Stimulated activated CD8-positive, alpha-beta memory T cell treated with anti-CD3 and anti-CD28 coated beads, Interleukin-12 subunit alpha, Interleukin-12 subunit beta, amount 100 ng/mL, for 24 hours (primary cell): ENCODE data around the gene FILIP1L.

Source experiments
- DNase-seq: peaks from one replicate; pipeline ENCODE4 v3.0.0-alpha.2; 2020; ENCODE audit errors: extremely low read depth

Gene FILIP1L

GRCh38 chr3:100125161-100125938 is 11.0 kb upstream of the FILIP1L start:
- DNase-seq = no peak

GRCh38 chr3:100124201-100124761 is 10.0 kb upstream of the FILIP1L start:
- DNase-seq = no peak

DNA sequence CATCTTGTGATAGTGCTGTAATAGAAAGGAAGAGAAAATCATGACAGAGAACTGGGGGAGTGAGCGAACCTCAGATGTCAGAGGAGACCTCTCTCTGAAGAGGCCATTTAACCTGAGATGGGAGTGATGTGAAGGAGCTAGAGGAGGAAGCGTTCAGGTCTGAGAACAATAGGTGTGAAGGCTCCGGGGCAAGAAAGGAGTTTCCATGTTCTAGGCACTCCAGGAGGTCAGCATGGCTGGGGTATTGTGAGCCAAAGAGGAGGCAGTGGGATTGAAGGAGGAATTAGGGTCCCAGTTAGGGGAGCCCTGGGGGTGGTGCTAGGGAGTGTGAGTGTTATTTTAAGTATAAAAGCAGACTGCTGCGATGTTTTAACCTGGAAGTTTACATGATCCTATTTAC is 8.8 kb upstream of the FILIP1L start:
- no peak for DNase-seq

DNA sequence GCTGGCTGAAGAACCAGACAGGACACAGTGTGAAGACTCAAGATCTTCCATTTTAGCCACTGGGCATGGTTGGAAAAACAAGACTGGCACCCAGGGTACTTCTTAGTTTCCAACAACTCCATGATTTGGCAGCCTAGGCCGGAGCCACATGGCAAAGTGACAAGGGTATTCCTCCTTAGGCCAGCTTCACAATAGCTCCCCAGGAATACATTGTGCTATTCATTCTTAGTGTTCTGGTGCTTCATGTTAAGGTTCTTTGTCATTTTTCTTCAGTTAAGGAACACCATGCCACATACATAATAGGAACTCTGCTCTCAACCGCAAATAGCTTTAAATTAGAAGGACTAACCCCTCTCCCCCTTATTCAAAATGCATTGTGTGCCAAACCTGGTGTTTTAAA is 8.0 kb upstream of the FILIP1L start:
- no peak for DNase-seq

GRCh38 chr3:100120693-100121092 is 6.4 kb upstream of the FILIP1L start:
- DNase-seq = no peak

DNA sequence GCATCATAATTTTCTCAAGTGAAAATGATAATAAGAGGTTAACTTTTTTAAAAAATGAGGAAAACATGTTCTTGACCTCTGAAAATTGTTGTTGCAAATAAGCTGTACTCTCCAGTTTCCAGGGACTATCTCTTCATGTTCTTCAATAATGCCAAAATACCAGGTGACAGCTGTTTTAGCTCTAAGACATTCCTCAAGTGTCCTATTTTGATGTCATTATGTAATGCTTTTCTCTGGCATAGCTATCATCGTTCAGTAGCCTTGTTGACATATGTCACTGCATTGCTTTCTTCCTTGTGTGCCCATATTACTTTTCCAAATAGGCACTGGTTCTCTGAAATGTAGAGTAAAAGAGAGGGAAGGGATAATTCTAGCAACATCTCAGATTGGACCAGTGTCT is 5.7 kb upstream of the FILIP1L start:
- DNase-seq = no peak

DNA sequence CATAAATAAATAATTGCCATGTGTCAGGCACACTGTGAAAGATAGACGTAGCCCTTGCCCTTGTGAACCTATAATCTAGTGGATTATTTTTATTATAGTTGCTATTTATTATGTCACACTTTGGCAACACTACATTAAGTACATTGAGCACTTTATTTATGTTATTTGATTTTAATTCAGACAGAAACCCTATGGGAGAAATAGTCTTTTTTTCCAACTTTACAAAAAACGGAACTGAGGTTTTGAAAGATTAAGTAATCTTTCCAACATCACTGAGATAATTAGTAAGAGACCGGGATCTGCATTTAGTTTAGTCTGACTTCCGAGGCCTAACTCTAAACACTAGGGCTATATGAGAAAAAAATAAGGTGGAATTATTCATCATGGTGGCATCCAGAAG is 2.8 kb upstream of the FILIP1L start:
- DNase-seq = no peak

GRCh38 chr3:100113723-100114412 is 433 bp downstream of the FILIP1L start:
- no peak for DNase-seq

DNA sequence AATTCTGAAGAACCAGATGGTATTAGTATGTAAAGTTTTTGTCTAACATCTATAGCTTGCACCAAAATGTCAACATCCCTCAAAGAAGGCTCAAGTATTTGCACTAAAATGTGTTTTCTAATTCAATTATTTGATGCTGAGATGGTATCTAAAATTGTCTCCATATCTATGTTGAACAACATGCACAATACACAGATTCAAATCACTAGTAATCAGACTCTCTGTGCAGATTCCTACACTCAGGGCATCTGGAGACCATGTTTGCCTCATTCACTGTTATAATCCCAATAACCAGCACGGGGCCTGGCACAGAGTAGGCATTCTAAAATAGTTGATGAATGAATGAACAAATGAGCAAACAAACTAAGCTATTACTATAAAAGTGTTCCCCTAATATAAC is 2.6 kb downstream of the FILIP1L start:
- no peak for DNase-seq

GRCh38 chr3:100110162-100110561 is 4.1 kb downstream of the FILIP1L start:
- DNase-seq = no peak

DNA sequence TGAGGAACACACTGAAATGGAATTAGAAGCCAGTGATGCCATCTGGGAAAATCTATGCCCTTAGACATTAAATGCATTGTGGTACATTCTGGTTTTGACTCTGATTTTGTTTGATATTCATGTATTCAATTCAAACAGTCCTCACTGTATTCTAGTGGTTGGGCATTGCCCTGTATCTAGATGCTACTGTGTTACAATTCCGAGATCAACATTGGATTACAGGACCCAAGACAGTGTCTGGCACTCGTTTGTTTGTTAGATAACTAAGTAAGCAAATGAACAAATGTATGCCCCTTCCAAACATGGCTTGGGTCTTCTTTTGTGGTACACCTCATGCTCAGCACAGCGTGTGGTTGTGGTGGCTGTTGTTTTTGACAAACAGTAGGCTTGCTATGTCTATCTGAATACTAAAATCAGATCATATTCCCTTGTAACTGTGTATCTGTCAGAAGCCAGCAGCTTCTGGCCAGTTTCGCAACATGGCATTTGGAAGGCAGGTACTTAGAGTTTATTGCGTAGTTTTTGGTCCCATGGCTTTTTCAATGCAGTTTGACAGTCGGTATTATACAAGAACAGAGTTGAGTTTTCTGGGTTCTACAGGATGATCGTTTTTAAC is 5.7 kb downstream of the FILIP1L start:
- no peak for DNase-seq

- no peak for DNase-seq
Observed at GRCh38 chr3:100107221-100107814, 7.0 kb downstream of the FILIP1L start.

DNA sequence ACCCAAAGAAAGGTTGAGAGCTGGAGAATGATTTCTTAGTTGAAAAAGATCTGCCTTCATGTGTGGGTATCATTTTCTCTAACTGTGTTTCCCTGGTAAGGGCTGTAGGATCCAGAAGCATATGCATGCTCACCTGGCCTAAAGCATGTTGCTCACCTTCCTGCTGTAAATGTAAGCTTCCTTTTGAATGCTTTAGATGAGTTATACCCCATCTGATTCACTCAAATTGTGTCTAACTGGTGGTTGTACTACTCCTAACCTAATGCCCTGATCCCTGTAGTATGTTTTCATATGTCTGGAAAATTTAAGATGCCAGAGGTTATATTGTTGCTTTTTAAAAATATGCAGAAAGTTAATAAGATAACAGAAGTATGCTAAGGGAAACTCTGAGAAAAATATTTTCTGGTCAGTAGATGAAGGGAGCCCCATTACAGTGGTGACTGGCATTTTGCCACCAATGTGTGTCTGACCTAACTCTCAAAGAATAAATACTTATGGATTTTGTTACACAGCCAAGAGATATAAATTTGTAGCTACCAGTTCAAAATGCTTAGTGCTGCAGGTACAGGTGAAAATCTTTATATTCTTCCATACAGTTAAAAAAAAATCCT is 7.7 kb downstream of the FILIP1L start:
- DNase-seq = no peak

- DNase-seq = no peak
Observed at GRCh38 chr3:100106094-100106493, 8.2 kb downstream of the FILIP1L start.

- DNase-seq = no peak
Observed at GRCh38 chr3:100105501-100105900, 8.8 kb downstream of the FILIP1L start.

DNA sequence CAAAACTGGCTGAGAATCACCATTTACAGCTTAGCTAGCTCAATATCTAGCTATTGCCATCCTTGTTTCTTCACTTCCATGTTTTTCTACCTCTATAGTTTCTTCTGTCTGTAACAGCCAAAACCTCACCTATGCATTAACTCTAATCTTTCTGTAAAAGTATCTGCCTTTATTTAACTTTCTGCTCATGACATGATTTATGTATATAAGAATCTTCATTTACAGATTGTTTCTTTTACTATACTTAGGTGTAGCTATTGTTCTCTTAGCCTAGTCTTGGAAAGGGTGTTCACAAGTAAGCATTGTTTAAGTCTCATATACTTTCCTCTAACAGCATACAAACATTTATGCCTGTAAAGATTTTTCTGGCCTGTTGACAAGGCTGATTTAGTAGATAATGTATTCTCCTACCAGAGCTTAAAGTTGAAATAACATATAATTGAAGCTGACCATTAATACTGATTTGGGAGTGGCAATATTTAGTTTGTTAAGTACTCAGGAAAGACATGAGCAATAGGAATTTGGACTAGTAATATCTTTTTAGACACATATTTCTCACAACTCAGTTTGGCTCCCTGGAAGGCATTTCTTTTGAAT is 9.4 kb downstream of the FILIP1L start:
- DNase-seq = no peak

DNA sequence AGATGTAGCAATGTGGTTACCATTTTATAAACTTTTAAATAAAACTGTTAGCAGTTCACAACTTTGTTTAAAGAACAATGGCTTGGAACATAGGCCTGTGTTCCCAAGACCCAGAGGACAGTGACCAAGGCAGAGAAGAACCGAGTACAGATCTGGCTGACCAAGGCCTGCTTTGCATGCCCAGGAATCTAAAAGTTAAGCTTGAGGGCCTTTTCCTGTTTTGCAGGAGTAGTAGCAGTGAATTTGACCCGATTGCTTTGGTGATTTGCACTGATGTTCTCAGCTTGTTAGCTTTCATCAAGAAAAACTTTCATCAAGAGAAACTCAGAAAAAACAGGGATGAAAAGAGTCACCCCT is 9.9 kb downstream of the FILIP1L start:
- no peak for DNase-seq

- DNase-seq = no peak
Observed at GRCh38 chr3:100103558-100104441, 10.5 kb downstream of the FILIP1L start.

DNA sequence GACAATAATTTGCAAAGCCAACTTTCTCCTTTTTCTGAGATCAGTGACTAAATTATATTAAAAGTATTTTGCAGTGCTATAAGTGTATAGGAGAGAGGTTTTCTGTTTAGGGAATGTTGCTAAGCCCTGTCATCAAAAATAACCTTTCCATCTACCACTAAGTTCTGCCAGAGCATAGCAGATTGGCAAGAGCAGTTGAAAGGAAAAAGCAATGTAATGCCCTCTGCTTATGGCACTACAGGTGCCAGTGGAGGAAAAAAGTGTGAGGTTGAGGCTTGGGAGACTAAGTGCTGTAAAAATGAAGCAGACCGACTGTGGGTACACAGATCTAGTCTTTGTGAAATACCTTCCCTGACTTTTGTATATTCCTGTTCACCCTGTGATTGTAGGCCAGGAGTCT is 11.5 kb downstream of the FILIP1L start:
- no peak for DNase-seq

GRCh38 chr3:100100425-100100824 is 13.9 kb downstream of the FILIP1L start:
- no peak for DNase-seq

DNA sequence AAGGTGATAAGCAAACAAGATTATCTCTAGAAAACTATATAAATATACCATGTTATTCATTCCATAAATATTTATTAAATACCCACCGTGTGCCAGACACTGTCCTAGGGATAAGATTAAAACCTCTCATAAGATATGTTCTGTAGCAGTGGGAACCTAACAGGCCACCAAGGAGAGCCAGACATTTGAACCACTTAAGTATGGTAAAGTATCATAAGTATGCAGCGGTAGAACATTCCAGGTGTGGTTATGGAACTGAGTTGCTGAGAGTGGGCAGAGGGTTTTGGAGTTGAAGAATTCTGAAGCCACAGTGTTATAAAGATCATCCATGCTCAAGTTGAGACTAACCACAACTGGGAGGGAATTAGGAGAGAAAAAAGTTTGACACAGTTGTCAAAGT is 14.7 kb downstream of the FILIP1L start:
- DNase-seq = no peak
